Kasumi-1 (cell line): ENCODE results near the gene DNAJC10.
"Not testable (repeated sequence)": the region's sequence is repeated elsewhere in the genome, so short reads cannot be mapped to it uniquely, and the experiment has no call there.

Source experiments
- DNase-seq, 2 experiments: peaks; one replicate each; lab custom pipeline; 2025; lab: John Stamatoyannopoulos, UW

The DNAJC10 gene

GRCh38 chr2:182726473-182726872 is 10.4 kb downstream of the DNAJC10 start:
- no peak for DNase-seq

GRCh38 chr2:182728014-182728413 is 12.0 kb downstream of the DNAJC10 start:
- no peak for DNase-seq

- DNase-seq, result no peak
Measured at GRCh38 chr2:182729710-182730339, 13.8 kb downstream of the DNAJC10 start.

GRCh38 chr2:182730486-182730885 is 14.4 kb downstream of the DNAJC10 start:
- DNase-seq, result no peak

- DNase-seq, result no peak
Measured at GRCh38 chr2:182732736-182733135, 16.7 kb downstream of the DNAJC10 start.

- no peak for DNase-seq
Measured at GRCh38 chr2:182733572-182733971, 17.5 kb downstream of the DNAJC10 start.

- not testable (repeated sequence) for DNase-seq
Measured at GRCh38 chr2:182736856-182737255, 20.8 kb downstream of the DNAJC10 start.

GRCh38 chr2:182740701-182741100 is 24.6 kb downstream of the DNAJC10 start:
- no peak for DNase-seq

- DNase-seq, result no peak
Measured at GRCh38 chr2:182741620-182742019, 25.6 kb downstream of the DNAJC10 start.

- DNase-seq, result no peak
Measured at GRCh38 chr2:182744490-182744889, 28.4 kb downstream of the DNAJC10 start.

GRCh38 chr2:182745061-182745460 is 29.0 kb downstream of the DNAJC10 start:
- DNase-seq, result no peak

- not testable (repeated sequence) for DNase-seq
Measured at GRCh38 chr2:182745894-182746293, 29.8 kb downstream of the DNAJC10 start.

- no peak for DNase-seq
Measured at GRCh38 chr2:182754231-182754630, 38.2 kb downstream of the DNAJC10 start.

- no peak for DNase-seq
Measured at GRCh38 chr2:182758379-182758778, 42.3 kb downstream of the DNAJC10 start.

- DNase-seq, result no peak
Measured at GRCh38 chr2:182761903-182762302, 45.8 kb downstream of the DNAJC10 start.

- peak; percentile 59 to 67 for DNase-seq
Measured at GRCh38 chr2:182763311-182763912, 47.4 kb downstream of the DNAJC10 start.

- DNase-seq, result no peak
Measured at GRCh38 chr2:182766626-182767025, 50.6 kb downstream of the DNAJC10 start.

GRCh38 chr2:182767578-182767977 is 51.5 kb downstream of the DNAJC10 start:
- peak; percentile 10 to 46 for DNase-seq

GRCh38 chr2:182768950-182769349 is 52.9 kb downstream of the DNAJC10 start:
- not testable (repeated sequence) for DNase-seq

- no peak for DNase-seq
Measured at GRCh38 chr2:182779323-182779722, 63.3 kb downstream of the DNAJC10 start.

GRCh38 chr2:182781099-182781498 is 65.0 kb downstream of the DNAJC10 start:
- DNase-seq, result not testable (repeated sequence)

GRCh38 chr2:182782686-182783085 is 66.6 kb downstream of the DNAJC10 start:
- not testable (repeated sequence) for DNase-seq

GRCh38 chr2:182784058-182784706 is 68.1 kb downstream of the DNAJC10 start:
- DNase-seq, result no peak
